H54 (cell line): ENCODE measurements around the gene COX14.
"Not testable (repeated sequence)": the region's sequence is repeated elsewhere in the genome, so short reads cannot be mapped to it uniquely, and the experiment has no call there.

ENCODE experiments used
- DNase-seq: peaks from one replicate; pipeline ENCODE4 v3.0.0; 2011; ENCODE audit warnings: low spot score, mixed read lengths; ENCODE audit not compliant: insufficient read length
- FAIRE-seq: peaks from 3 replicates; lab custom pipeline; 2011; peaks lifted over from hg19 to GRCh38; lab: Jason Lieb, UNC
- POLR2A ChIP-seq: IDR thresholded peaks from 2 replicates; pipeline ENCODE4 v1.6.1; 2011; ENCODE audit warnings: low read depth, mild to moderate bottlenecking, low read length

Gene COX14

DNA sequence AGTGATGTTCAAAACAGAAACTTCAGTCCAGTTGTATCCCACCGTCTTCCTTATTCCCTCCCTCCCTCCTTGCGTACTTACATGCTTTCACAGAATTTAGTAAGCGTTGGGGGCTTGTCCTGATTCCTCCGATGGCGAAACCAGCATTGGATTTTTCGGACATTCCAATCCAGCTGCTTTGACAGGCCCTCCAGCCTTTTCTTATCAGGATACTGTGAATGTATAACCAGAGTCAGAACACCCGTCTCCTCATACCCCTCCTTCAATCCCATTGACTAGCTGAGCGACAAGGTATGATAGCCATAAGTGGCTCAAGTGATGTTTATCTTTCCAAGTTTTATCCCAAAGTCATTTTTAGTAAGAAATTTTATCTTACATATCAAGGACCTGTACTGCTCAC, 31.0 kb downstream of the COX14 start:
- DNase-seq (no peak), FAIRE-seq (no peak)
- no peak for TF ChIP-seq POLR2A

DNA sequence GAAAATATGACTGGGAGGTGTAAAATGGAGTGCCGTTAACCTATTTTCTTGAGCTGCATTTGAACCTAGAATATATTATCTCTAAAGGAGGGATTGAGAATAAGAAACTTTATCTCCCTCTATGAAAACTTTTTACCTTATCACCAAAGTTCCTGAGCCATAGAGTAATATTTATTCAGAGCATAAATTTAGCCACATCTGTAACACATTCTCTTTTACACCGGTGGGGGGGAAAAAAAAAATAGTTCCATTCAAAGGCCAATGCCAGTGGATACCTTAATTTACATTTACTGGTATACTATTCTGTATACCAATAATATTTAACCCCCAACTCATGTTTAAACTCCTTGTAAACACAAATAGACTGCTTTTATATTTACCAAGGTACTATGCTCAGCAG, 33.4 kb downstream of the COX14 start:
- FAIRE-seq = no peak
- DNase-seq = no peak
- no peak for TF ChIP-seq POLR2A

DNA sequence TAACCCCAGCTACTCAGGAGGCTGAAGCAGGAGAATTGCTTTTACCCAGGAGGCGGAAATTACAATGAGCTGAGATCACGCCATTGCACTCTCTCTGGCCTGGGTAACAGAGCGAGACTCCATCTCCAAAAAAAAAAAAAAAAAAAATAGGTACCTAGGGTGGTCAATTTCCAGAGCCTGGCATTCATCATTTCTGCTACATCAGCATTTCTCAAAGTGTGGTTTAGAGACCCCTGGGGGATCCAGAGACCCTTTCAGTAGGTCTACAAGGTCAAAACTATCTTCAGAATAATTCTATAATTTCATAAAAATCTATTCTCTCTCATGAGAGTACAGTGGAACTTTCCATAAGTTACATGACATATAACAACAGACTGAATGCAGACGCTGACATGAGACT, 35.2 kb downstream of the COX14 start:
- no peak for TF ChIP-seq POLR2A
- DNase-seq (no peak), FAIRE-seq (no peak)

DNA sequence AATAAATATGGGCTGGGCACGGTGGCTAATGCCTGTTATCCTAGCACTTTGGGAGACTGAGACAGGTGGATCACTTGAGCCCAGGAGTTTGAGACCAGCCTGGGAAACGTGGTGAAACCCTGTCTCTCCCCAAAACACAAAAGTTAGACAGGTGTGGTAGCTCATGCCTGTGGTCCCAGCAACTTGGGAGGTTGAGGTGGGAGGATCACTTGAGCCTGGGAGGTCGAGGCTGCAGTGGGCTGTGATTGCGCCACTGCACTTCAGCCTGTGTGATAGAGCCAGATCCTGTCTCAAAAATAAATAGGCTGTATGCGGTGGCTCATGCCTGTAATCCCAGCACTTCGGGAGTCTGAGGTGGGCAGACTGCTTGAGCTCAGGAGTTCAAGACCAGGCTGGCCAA, 36.0 kb downstream of the COX14 start:
- DNase-seq, FAIRE-seq: not testable (repeated sequence)

DNA sequence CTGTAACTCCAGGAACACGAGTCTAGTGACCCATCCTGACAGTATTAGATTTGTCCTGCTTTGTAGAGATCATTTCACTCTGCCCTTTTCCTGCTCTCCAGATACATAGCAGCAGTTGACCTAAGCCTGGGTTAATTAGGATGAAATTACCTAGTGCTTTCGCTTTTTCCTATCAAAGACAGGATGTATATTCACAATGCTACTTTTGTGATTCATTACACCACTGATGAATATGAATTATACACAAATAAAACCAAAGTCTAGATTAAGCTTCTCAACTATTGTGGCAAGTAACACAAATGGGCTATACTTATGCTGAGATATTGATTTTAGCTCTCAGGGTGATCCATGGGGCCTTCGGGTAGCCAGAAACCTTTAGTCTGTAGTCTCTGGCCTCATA, 37.3 kb downstream of the COX14 start:
- DNase-seq (no peak), FAIRE-seq (no peak)
- no peak for TF ChIP-seq POLR2A

DNA sequence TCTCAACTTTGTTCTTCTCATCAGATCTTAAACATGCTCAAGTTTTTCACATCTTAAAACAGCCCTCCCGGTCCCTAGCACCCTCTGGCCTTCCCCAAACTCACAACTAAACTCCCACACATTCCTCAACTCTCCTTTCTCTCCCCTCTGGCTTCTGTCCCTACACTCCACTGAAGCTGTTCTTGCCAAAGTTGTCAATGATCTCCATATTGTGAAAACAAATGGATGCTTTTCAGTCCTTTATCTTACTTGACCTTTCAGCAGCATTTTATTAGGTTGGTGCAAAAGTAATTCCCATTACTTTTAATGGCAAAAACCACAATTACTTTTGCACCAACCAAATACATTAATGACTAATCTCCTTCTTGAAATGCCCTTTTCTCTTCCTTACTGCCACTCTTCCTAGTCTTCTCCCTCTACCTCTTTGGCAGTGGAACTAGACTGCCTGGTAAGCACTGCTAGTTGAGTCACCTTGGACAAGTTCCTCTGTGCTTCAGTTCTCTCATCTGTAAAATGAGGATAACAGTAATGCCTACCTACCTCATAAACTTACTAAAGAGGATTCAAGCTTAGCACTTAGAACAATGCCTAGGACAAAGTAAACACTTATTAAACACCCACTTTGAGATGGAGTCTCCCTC, 39.1 kb downstream of the COX14 start:
- DNase-seq (no peak), FAIRE-seq (no peak)
- TF ChIP-seq POLR2A = no peak

DNA sequence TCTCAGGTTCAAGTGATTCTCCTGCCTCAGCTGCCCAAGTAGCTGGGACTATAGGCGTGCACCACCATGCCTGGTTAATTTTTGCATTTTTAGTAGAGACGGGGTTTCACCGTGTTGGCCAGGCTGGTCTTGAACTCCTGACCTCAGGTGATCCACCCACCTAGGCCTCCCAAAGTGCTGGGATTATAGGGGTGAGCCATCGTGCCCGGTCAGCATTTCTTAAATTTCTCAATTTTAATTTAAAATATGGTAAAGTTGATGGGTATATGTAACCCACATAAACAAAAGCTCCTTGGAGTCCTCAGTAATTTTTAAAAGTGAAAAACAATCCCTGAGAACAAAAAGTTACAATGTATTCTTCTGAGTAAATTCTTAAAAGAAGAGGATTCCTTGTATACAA, 42.9 kb downstream of the COX14 start:
- not testable (repeated sequence) for FAIRE-seq, DNase-seq

DNA sequence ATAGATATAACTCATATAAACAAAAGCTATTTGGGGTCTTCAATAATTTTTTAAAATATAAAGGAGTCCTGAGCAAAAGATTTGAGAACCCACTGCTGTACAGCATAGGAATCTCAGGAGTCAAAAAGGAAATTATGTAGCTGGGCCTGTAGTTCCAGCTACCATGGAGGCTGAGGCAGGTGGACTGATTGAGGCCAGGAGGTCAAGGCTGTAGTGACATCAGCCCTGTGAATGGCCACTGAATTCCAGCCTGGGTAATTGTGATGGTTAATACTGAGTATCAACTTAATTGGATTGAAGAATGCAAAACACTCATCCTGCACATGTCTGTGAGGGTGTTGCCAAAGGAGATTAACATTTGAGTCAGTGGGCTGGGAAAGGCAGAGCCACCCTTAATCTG, 44.6 kb downstream of the COX14 start:
- FAIRE-seq (no peak), DNase-seq (no peak)
- TF ChIP-seq POLR2A = no peak

DNA sequence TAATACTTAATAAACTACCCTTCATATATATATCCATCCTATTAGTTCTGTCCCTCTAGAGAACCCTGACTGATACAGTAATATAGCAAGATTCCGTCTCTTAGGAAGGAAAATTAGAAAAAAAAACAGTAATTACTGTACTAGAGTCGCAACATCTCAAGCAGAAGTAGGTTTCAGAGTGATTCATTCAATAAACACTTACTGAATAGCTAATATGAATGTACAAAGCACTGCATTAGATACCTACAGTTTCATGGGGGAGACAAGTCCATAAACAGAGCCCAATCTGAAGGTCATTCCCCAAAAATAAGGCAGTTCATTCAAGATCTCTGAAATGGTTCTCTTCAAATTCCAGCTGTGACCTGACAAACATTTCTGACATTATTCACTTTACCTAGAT, 45.2 kb downstream of the COX14 start:
- no peak for TF ChIP-seq POLR2A
- FAIRE-seq (no peak), DNase-seq (no peak)

DNA sequence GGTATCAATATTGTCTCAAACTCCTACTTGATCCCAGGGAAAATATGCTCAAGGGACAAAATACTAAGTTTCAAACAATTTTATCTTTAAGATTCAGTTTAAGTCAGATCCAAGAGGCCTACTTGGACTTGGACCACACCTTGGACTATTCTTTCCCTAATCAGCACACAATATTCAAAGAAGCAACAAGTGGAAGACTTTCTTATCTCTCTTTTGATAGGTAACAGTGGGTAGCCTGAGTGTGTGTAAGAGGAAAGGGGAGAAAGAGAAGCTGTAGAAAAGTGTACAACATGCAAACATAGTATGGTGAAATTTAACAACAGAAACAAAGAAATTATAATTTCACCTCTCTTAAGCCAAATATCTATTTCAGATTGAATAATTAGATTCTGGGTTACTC, 48.6 kb downstream of the COX14 start:
- no peak for TF ChIP-seq POLR2A

DNA sequence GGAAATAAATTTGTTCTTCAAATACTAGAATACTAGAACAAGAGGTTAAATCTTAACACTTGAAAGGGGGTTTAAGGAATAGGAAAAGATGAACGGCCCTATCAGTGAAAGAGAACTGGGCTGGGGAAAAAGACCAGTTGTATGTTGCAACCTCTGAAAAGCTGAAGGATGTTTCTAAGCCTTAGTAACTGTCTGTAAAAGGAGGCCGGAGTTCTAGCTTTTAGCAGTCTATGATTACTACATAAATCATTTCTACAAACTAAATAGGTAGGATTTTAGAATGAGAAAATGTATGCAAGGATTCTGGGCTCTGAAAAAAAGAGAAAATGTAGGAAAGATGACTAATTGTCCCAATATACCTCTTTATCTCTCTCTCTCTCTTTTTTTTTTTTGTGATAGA, 50.2 kb downstream of the COX14 start:
- DNase-seq (no peak), FAIRE-seq (no peak)
- no peak for TF ChIP-seq POLR2A

More for the DNA sequence above, 48.6 kb downstream of the COX14 start:
- DNase-seq (no peak), FAIRE-seq (no peak)

DNA sequence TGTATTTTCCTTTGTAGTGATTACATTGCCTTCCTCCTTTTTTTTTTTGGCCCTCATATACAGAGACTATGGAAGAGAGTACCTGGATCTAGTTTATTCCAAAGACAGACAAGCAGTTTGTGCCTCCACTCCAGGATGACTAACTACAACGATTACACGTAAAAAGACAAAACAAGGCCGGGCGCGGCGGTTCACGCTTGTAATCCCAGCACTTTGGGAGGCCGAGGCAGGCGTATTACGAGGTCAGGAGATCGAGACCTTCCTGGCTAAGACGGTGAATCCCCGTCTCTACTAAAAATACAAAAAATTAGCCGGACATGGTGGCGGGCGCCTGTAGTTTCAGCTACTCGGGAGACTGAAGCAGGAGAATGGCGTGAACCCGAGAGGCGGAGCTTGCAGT, 52.9 kb downstream of the COX14 start:
- no peak for TF ChIP-seq POLR2A
- no peak for FAIRE-seq
- DNase-seq = no peak

DNA sequence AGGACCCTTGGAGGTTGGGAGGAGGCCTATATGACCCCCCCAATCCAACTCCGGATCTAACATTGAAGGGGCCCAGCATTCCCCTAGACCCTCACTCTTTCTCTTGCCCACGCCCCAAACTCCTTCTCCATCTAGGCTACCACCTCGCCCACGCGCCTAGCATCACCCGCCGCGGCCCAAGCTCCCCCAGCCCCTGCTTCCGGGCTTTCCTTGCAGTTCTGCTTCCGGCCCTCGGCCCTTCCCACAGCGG, 54.7 kb downstream of the COX14 start:
- no peak for FAIRE-seq
- no peak for DNase-seq
- no peak for TF ChIP-seq POLR2A

DNA sequence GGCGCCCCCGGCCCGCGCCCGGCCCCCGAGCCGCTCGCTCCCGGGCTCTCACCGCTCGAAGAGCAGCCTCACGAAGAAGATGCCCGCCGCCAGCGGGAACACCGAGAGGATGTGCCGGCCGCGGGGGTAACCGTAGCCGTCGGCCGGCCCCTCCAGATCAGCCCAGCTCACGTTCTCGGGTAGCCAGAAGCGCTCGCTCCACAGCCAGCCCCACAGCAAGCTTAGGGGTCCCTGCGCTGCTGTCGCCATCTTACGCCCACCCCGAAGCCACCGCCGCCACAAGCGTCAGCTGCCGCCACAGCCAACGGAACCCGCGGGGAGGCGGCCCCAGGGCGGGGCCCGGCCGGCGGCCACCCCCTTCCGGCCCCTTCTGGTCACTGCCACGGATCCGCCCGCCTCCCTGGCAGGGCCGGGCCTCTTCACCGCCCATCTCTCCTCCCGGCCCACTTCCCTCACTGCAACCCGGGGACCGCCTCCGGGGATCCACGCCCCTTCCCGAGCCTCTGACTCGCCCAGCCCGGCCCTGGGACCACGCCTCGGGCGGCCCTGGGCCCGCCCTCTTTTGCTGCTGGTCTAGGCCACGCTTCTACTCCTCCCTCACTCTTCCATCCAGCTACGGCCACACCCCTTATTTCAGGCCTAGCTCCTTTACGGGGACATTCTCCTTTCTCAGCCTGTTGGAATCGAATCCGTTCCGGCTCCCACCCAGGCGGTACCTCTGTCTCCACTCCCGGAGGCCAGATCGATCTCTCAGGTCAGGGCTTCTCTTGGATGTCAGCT, 55.2 kb downstream of the COX14 start, which contains the start of gene CERS5:
CERS5 (minus strand) TSS at position 321 of the 780 bp plus-strand sequence; CDS start at position 249, 72 bp downstream.
- peak; percentile 90 for FAIRE-seq

More for the DNA sequence above, 55.2 kb downstream of the COX14 start, which contains the start of gene CERS5:
- peak; percentile 95 for DNase-seq
- peak; percentile 74 for TF ChIP-seq POLR2A
